HG02870 (cell line): ENCODE data around the gene ENDOU.

ENCODE experiments used
- ATAC-seq: cut with Tn5 transposase; IDR thresholded peaks from one replicate; pipeline ENCODE4 v1.9.1; 2021; ENCODE audit warnings: mild to moderate bottlenecking, moderate library complexity; ENCODE audit not compliant: unreplicated experiment

Gene ENDOU

GRCh38 chr12:47722941-47723631 lies 2.2 kb downstream of the ENDOU start:
- ATAC-seq = no peak

- ATAC-seq = no peak
These were observed 3.0 kb downstream of the ENDOU start for GRCh38 chr12:47722136-47722834.

- ATAC-seq = no peak
These were observed 3.8 kb downstream of the ENDOU start for GRCh38 chr12:47721431-47721973.

- no peak for ATAC-seq
These were observed 6.8 kb downstream of the ENDOU start for GRCh38 chr12:47718531-47718930.

- no peak for ATAC-seq
These were observed 7.7 kb downstream of the ENDOU start for GRCh38 chr12:47717443-47718193.

GRCh38 chr12:47717046-47717442 lies 8.2 kb downstream of the ENDOU start:
- no peak for ATAC-seq

GRCh38 chr12:47715877-47716548 lies 9.3 kb downstream of the ENDOU start:
- ATAC-seq = no peak

- peak; percentile 78 for ATAC-seq
These were observed 9.9 kb downstream of the ENDOU start for GRCh38 chr12:47715393-47715876.

- ATAC-seq = no peak
These were observed 10.4 kb downstream of the ENDOU start for GRCh38 chr12:47714826-47715386.

- ATAC-seq = no peak
These were observed 13.1 kb downstream of the ENDOU start for GRCh38 chr12:47712171-47712570.

- no peak for ATAC-seq
These were observed 13.8 kb downstream of the ENDOU start for GRCh38 chr12:47711448-47711847.

- no peak for ATAC-seq
These were observed 15.0 kb downstream of the ENDOU start for GRCh38 chr12:47710278-47710677.

GRCh38 chr12:47709671-47710070 lies 15.6 kb downstream of the ENDOU start:
- no peak for ATAC-seq

- no peak for ATAC-seq
These were observed 16.1 kb downstream of the ENDOU start for GRCh38 chr12:47709237-47709636.

GRCh38 chr12:47707905-47708543 lies 17.3 kb downstream of the ENDOU start:
- ATAC-seq = peak; percentile 33

- no peak for ATAC-seq
These were observed 17.9 kb downstream of the ENDOU start for GRCh38 chr12:47707355-47707754.

GRCh38 chr12:47705566-47706425 lies 19.5 kb downstream of the ENDOU start, which contains the start of gene RPAP3:
Gene RPAP3, minus strand, starts transcription at chr12:47706030. Its CDS starts 3,190 bp downstream, at chr12:47702840.
- ATAC-seq = peak; percentile 61

GRCh38 chr12:47705229-47705565 lies 20.1 kb downstream of the ENDOU start:
- ATAC-seq = no peak

GRCh38 chr12:47704719-47705118 lies 20.6 kb downstream of the ENDOU start:
- no peak for ATAC-seq
